Neural cell (in vitro differentiated cells): ENCODE data around the gene ZNF681. TPM values are rescaled to one million over a fixed set of nuclear protein-coding genes. Genes with fewer than 3 reads are reported as not detected.
"Not testable (repeated sequence)": the region's sequence is repeated elsewhere in the genome, so short reads cannot be mapped to it uniquely, and the experiment has no call there.

Experiments used
- H2AFZ ChIP-seq: fragments of 200-600, 300-800 bp; sonication (generic), shearing (Covaris generic); 2 replicates; pipeline ENCODE4 v1.6.0; 2014; ENCODE audit warnings: low read depth, mild to moderate bottlenecking, antibody characterized with exemption, low read length, moderate library complexity
- H3F3A ChIP-seq: fragments of 200-600 bp; shearing (Covaris generic); 2 replicates; pipeline ENCODE4 v1.6.1; 2016; ENCODE audit warnings: mild to moderate bottlenecking, moderate library complexity, mixed read lengths, antibody characterized with exemption, low read length; ENCODE audit not compliant: insufficient read depth, poor library complexity, severe bottlenecking
- H3K27ac ChIP-seq: fragments of 200-600, 300-800 bp; sonication (generic), shearing (Covaris generic); 2 replicates; pipeline ENCODE4 v1.5.1; 2014; ENCODE audit warnings: mild to moderate bottlenecking, low read length, moderate library complexity
- H3K27me3 ChIP-seq: fragments of 300-800, 200-600 bp; sonication (generic), shearing (Covaris generic); 2 replicates; pipeline ENCODE4 v1.6.0; 2014; ENCODE audit warnings: mild to moderate bottlenecking, low read depth, low read length, moderate library complexity; ENCODE audit not compliant: insufficient read depth
- H3K36me3 ChIP-seq: fragments of 300-800, 200-600 bp; sonication (generic), shearing (Covaris generic); 2 replicates; pipeline ENCODE4 v1.5.1; 2014; ENCODE audit warnings: mild to moderate bottlenecking, antibody characterized with exemption, low read length, moderate library complexity; ENCODE audit not compliant: insufficient read depth
- H3K4me2 ChIP-seq: fragments of 300-800, 200-600 bp; sonication (generic), shearing (Covaris generic); 2 replicates; pipeline ENCODE4 v1.6.0; 2014; ENCODE audit warnings: mild to moderate bottlenecking, low read length
- H3K4me3 ChIP-seq: fragments of 300-800, 200-600 bp; sonication (generic), shearing (Covaris generic); 2 replicates; pipeline ENCODE4 v1.5.1; 2014; ENCODE audit warnings: mild to moderate bottlenecking, low read length, moderate library complexity
- H3K79me2 ChIP-seq: fragments of 200-600 bp; shearing (Covaris generic); replicated peaks from 2 replicates; pipeline ENCODE4 v1.6.0; 2014; ENCODE audit warnings: mild to moderate bottlenecking, low read length, moderate library complexity; ENCODE audit not compliant: insufficient read depth
- H3K9ac ChIP-seq: fragments of 300-800, 200-600 bp; sonication (generic), shearing (Covaris generic); 2 replicates; pipeline ENCODE4 v1.6.1; 2016; ENCODE audit warnings: mild to moderate bottlenecking, low read length, mixed read lengths
- H3K9me2 ChIP-seq: fragments of 200-600 bp; shearing (Covaris generic); 2 replicates; pipeline ENCODE4 v1.6.1; 2016; ENCODE audit warnings: mild to moderate bottlenecking, low read length, mixed read lengths; ENCODE audit not compliant: insufficient read depth
- H3K9me3 ChIP-seq: fragments of 200-600, 300-800 bp; sonication (generic), shearing (Covaris generic); 2 replicates; pipeline ENCODE4 v1.6.1; 2016; ENCODE audit warnings: mild to moderate bottlenecking, mixed run types, low read length, moderate library complexity, mixed read lengths
- H4K20me1 ChIP-seq: fragments of 200-600 bp; shearing (Covaris generic); 2 replicates; pipeline ENCODE4 v1.6.1; 2016; ENCODE audit warnings: mild to moderate bottlenecking, mixed run types; ENCODE audit not compliant: insufficient read depth
- CTCF ChIP-seq: fragments of 450-650 bp; IDR thresholded peaks from 2 replicates; pipeline ENCODE4 v1.5.1; 2014; ENCODE audit warnings: antibody characterized with exemption, mild to moderate bottlenecking, moderate library complexity; ENCODE audit not compliant: poor library complexity, severe bottlenecking
- EP300 ChIP-seq: fragments of 450-650 bp; conservative IDR thresholded peaks from 2 replicates; pipeline ENCODE4 v1.6.1; 2014; ENCODE audit warnings: antibody characterized with exemption, mild to moderate bottlenecking, moderate library complexity; ENCODE audit not compliant: poor library complexity, severe bottlenecking
- EZH2 ChIP-seq: fragments of 200-600, 300-800 bp; shearing (Covaris generic), sonication (generic); IDR thresholded peaks from 2 replicates; pipeline ENCODE4 v1.6.1; 2014; ENCODE audit warnings: antibody characterized with exemption, low read length, borderline replicate concordance, mild to moderate bottlenecking; ENCODE audit not compliant: insufficient read depth, poor library complexity, severe bottlenecking
- MXI1 ChIP-seq: fragments of 450-650 bp; conservative IDR thresholded peaks from 2 replicates; pipeline ENCODE4 v1.6.1; 2014; ENCODE audit warnings: antibody characterized with exemption, mild to moderate bottlenecking; ENCODE audit not compliant: poor library complexity, severe bottlenecking
- RAD21 ChIP-seq: fragments of 450-650 bp; conservative IDR thresholded peaks from 2 replicates; pipeline ENCODE4 v1.6.1; 2014; ENCODE audit warnings: antibody characterized with exemption, mild to moderate bottlenecking, moderate library complexity
- REST ChIP-seq: IDR thresholded peaks from 2 replicates; pipeline ENCODE4 v1.6.1; 2012; ENCODE audit warnings: borderline replicate concordance
- SMC3 ChIP-seq: fragments of 450-650 bp; conservative IDR thresholded peaks from 2 replicates; pipeline ENCODE4 v1.6.1; 2014; ENCODE audit warnings: antibody characterized with exemption, mild to moderate bottlenecking, moderate library complexity; ENCODE audit not compliant: poor library complexity
- polyA plus RNA-seq: library from polyadenylated mRNA; depleted of rRNA; stranded (reverse); fragments of >200 nt; gene quantifications from 2 replicates; pipeline ENCODE4 v1.2.3, GENCODE V29; 2014

Gene ZNF681
- polyA plus RNA-seq, 1 donor from 2014 or later = 3.2 TPM

GRCh38 chr19:23699521-23699860 is 59.2 kb downstream of the ZNF681 start:
- H3K9me3 ChIP-seq = no peaks in the 10 kb centered on the region
- no peaks in the 10 kb centered on the region for H3K9me2 ChIP-seq
- no peaks in the 10 kb centered on the region for H3K79me2 ChIP-seq
- no peak overlapping the region for H3K27ac ChIP-seq
- no peak overlapping the region for H2AFZ ChIP-seq
- no peaks in the 10 kb centered on the region for H4K20me1 ChIP-seq
- no peaks in the 10 kb centered on the region for H3F3A ChIP-seq
- H3K36me3 ChIP-seq = no peaks in the 10 kb centered on the region
- no peak overlapping the region for H3K4me2 ChIP-seq
- no peaks in the 10 kb centered on the region for H3K27me3 ChIP-seq
- no peak overlapping the region for H3K4me3 ChIP-seq
- TF ChIP-seq SMC3 = no peak
- no peak for TF ChIP-seq EP300
- TF ChIP-seq MXI1 = no peak
- no peak for TF ChIP-seq REST
- no peak for TF ChIP-seq RAD21
- no peak overlapping the region for H3K9ac ChIP-seq

GRCh38 chr19:23698711-23699520 is 59.8 kb downstream of the ZNF681 start:
- Histone ChIP-seq H3K4me3 (no peak overlapping the region), H3K9me3 (no peaks in the 10 kb centered on the region), H2AFZ (no peak overlapping the region), H3K27ac (no peak overlapping the region), H3K9ac (no peak overlapping the region), H3K79me2 (no peaks in the 10 kb centered on the region), H3K9me2 (no peaks in the 10 kb centered on the region), H4K20me1 (no peaks in the 10 kb centered on the region), H3K4me2 (no peak overlapping the region), H3F3A (no peaks in the 10 kb centered on the region), H3K27me3 (no peaks in the 10 kb centered on the region), H3K36me3 (no peaks in the 10 kb centered on the region)
- TF ChIP-seq CTCF (no peak), EZH2 (no peak)

GRCh38 chr19:23692937-23693336 is 65.8 kb downstream of the ZNF681 start:
- H3K9me2 ChIP-seq = not testable (repeated sequence)

More at GRCh38 chr19:23692937-23693336, 65.8 kb downstream of the ZNF681 start:
- not testable (repeated sequence) for H3K27ac ChIP-seq, H3K9ac ChIP-seq, H3K79me2 ChIP-seq, H3K27me3 ChIP-seq, H3K4me3 ChIP-seq, H4K20me1 ChIP-seq, H3K36me3 ChIP-seq, H3K9me3 ChIP-seq, H3K4me2 ChIP-seq, H3F3A ChIP-seq, H2AFZ ChIP-seq

Other genes with a start within 250 kb of the ZNF681 start
- gene ZNF675, start 71.7 kb downstream of the ZNF681 start, polyA plus RNA-seq = 36.3 and 50.9 TPM in 2 replicates
- not detected in 2 replicates for gene ZNF726, start 156.0 kb upstream of the ZNF681 start, polyA plus RNA-seq